ENCODE results near the gene IQSEC3.
"Not testable (repeated sequence)": the region's sequence is repeated elsewhere in the genome, so short reads cannot be mapped to it uniquely, and the experiment has no call there.

Gene IQSEC3

GRCh38 chr12:184811-185575 lies 118.4 kb downstream of the IQSEC3 start:
- Histone ChIP-seq H3K4me1 (ENCODE audit: control insufficient read depth in 1 of 2, insufficient read depth in 2 of 2, low read length in 2 of 2) (peaks cover 4 to 20% of the 10 kb centered on the region in 2 donors), H3K36me3 (ENCODE audit: control insufficient read depth in 1 of 2, insufficient read depth in 2 of 2, low read length in 2 of 2) (no peaks in the 10 kb centered on the region), H3K9me3 (ENCODE audit: control insufficient read depth in 1 of 2, low read length in 2 of 2) (no peaks in the 10 kb centered on the region), H3K9ac (ENCODE audit: low read depth in 1 of 2, low read length in 2 of 2) (no peak overlapping the region), H3K27me3 (ENCODE audit: control insufficient read depth in 1 of 2, insufficient read depth in 2 of 2, low read length in 2 of 2) (no peaks in the 10 kb centered on the region), H3K4me3 (ENCODE audit: low read depth in 1 of 2, low read length in 2 of 2) (no peak overlapping the region), H3K27ac (ENCODE audit: low read depth, low read length) (no peak overlapping the region)

DNA sequence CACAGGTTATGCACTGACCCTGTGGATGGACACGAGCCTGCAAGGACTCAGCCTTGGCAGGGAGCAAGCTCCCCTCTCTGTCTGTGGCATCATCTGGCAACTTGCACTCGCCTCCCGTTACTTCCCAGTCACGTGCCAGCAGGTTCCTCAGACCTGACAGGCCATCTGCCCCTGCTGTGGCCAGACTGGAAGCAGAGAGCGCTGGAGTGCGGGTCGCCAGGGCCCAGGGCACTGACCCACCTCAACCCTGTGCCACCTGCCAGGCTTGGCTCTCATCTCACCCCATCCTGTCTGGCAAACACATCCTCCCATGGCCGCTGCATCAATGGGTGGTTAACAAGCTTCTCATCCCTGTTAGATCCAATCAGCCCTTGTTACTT lies 119.0 kb downstream of the IQSEC3 start:
- Histone ChIP-seq H3K27ac (ENCODE audit: low read depth, low read length) (no peak overlapping the region), H3K9ac (ENCODE audit: low read depth in 1 of 2, low read length in 2 of 2) (no peak overlapping the region), H3K36me3 (ENCODE audit: control insufficient read depth in 1 of 2, insufficient read depth in 2 of 2, low read length in 2 of 2) (no peaks in the 10 kb centered on the region), H3K4me3 (ENCODE audit: low read depth in 1 of 2, low read length in 2 of 2) (no peak overlapping the region), H3K27me3 (ENCODE audit: control insufficient read depth in 1 of 2, insufficient read depth in 2 of 2, low read length in 2 of 2) (no peaks in the 10 kb centered on the region), H3K4me1 (ENCODE audit: control insufficient read depth in 1 of 2, insufficient read depth in 2 of 2, low read length in 2 of 2) (peaks cover 3 to 14% of the 10 kb centered on the region in 2 donors), H3K9me3 (ENCODE audit: control insufficient read depth in 1 of 2, low read length in 2 of 2) (no peaks in the 10 kb centered on the region)

DNA sequence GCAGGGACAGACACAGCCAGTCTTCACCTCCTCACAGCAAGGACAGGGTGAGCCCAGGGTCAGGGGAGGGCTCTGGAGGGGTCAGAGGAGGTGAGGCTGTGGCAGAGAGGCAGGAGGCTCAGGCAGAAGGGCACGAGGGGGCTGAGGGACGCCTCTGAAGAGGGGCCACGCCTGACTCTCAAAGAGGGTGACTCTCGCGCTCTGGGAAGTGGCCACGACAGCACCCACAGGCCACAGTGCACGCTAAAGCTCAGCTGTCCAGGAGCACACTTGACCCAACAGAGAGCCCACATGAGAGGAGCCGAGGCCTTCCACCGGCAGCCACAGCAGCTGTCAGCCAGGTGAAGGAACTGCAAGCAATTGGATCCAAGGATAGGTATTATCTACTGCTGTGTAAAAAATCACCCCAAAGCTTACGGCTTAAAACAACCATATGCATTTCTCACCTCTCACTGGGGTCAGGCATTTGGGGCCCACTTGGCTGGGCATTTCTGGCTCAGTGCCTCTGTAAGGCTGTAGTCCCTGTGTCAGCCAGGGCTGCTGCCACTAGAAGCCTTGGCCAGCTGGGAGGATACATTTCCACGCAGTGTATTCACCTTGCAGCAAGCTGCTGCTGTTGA lies 119.5 kb downstream of the IQSEC3 start:
- H3K27ac ChIP-seq (ENCODE audit: low read depth, low read length), result no peak overlapping the region
- no peak overlapping the region for H3K4me3 ChIP-seq (ENCODE audit: low read depth in 1 of 2, low read length in 2 of 2)
- H3K27me3 ChIP-seq (ENCODE audit: control insufficient read depth in 1 of 2, insufficient read depth in 2 of 2, low read length in 2 of 2), result peaks cover 0 to 2% of the 10 kb centered on the region in 2 donors
- H3K36me3 ChIP-seq (ENCODE audit: control insufficient read depth in 1 of 2, insufficient read depth in 2 of 2, low read length in 2 of 2), result no peaks in the 10 kb centered on the region
- no peak overlapping the region for H3K9ac ChIP-seq (ENCODE audit: low read depth in 1 of 2, low read length in 2 of 2)
- no peaks in the 10 kb centered on the region for H3K9me3 ChIP-seq (ENCODE audit: control insufficient read depth in 1 of 2, low read length in 2 of 2)
- peaks cover 3 to 10% of the 10 kb centered on the region in 2 donors for H3K4me1 ChIP-seq (ENCODE audit: control insufficient read depth in 1 of 2, insufficient read depth in 2 of 2, low read length in 2 of 2)

GRCh38 chr12:187986-188909 lies 121.7 kb downstream of the IQSEC3 start:
- H3K9me3 ChIP-seq (ENCODE audit: control insufficient read depth in 1 of 2, low read length in 2 of 2); H3K27me3 ChIP-seq (ENCODE audit: control insufficient read depth in 1 of 2, insufficient read depth in 2 of 2, low read length in 2 of 2); H3K27ac ChIP-seq (ENCODE audit: low read depth, low read length); H3K36me3 ChIP-seq (ENCODE audit: control insufficient read depth in 1 of 2, insufficient read depth in 2 of 2, low read length in 2 of 2): not testable (repeated sequence)
- H3K9ac ChIP-seq (ENCODE audit: low read depth in 1 of 2, low read length in 2 of 2), result peak overlapping the region; percentile 32 to 49
- H3K4me1 ChIP-seq (ENCODE audit: control insufficient read depth in 1 of 2, insufficient read depth in 2 of 2, low read length in 2 of 2), result peaks cover 3 to 10% of the 10 kb centered on the region in 2 donors
- H3K4me3 ChIP-seq (ENCODE audit: low read depth in 1 of 2, low read length in 2 of 2), result peak overlapping the region; percentile 66 to 70

GRCh38 chr12:188910-189621 lies 122.5 kb downstream of the IQSEC3 start:
- H3K27me3 ChIP-seq (ENCODE audit: control insufficient read depth in 1 of 2, insufficient read depth in 2 of 2, low read length in 2 of 2), result peaks cover 8 to 11% of the 10 kb centered on the region in 2 donors
- H3K9ac ChIP-seq (ENCODE audit: low read depth in 1 of 2, low read length in 2 of 2), result peak overlapping the region; percentile 32 to 49
- H3K36me3 ChIP-seq (ENCODE audit: control insufficient read depth in 1 of 2, insufficient read depth in 2 of 2, low read length in 2 of 2), result no peaks in the 10 kb centered on the region
- H3K9me3 ChIP-seq (ENCODE audit: control insufficient read depth in 1 of 2, low read length in 2 of 2), result no peaks in the 10 kb centered on the region
- peaks cover 3 to 10% of the 10 kb centered on the region in 2 donors for H3K4me1 ChIP-seq (ENCODE audit: control insufficient read depth in 1 of 2, insufficient read depth in 2 of 2, low read length in 2 of 2)
- H3K27ac ChIP-seq (ENCODE audit: low read depth, low read length), result no peak overlapping the region
- peak overlapping the region; percentile 66 to 70 for H3K4me3 ChIP-seq (ENCODE audit: low read depth in 1 of 2, low read length in 2 of 2)

GRCh38 chr12:189622-189962 lies 123.0 kb downstream of the IQSEC3 start:
- Histone ChIP-seq H3K9me3 (ENCODE audit: control insufficient read depth in 1 of 2, low read length in 2 of 2) (no peaks in the 10 kb centered on the region), H3K4me1 (ENCODE audit: control insufficient read depth in 1 of 2, insufficient read depth in 2 of 2, low read length in 2 of 2) (peaks cover 3 to 10% of the 10 kb centered on the region in 2 donors), H3K27ac (ENCODE audit: low read depth, low read length) (no peak overlapping the region), H3K4me3 (ENCODE audit: low read depth in 1 of 2, low read length in 2 of 2) (peak overlapping the region in 1 of 2 donors; percentile 7), H3K27me3 (ENCODE audit: control insufficient read depth in 1 of 2, insufficient read depth in 2 of 2, low read length in 2 of 2) (peaks cover 8 to 11% of the 10 kb centered on the region in 2 donors), H3K36me3 (ENCODE audit: control insufficient read depth in 1 of 2, insufficient read depth in 2 of 2, low read length in 2 of 2) (no peaks in the 10 kb centered on the region), H3K9ac (ENCODE audit: low read depth in 1 of 2, low read length in 2 of 2) (peak overlapping the region in 1 of 2 donors; percentile 49)

- Histone ChIP-seq H3K27me3 (ENCODE audit: control insufficient read depth in 1 of 2, insufficient read depth in 2 of 2, low read length in 2 of 2) (peaks cover 8 to 13% of the 10 kb centered on the region in 2 donors), H3K9ac (ENCODE audit: low read depth in 1 of 2, low read length in 2 of 2) (no peak overlapping the region), H3K9me3 (ENCODE audit: control insufficient read depth in 1 of 2, low read length in 2 of 2) (no peaks in the 10 kb centered on the region), H3K27ac (ENCODE audit: low read depth, low read length) (no peak overlapping the region), H3K36me3 (ENCODE audit: control insufficient read depth in 1 of 2, insufficient read depth in 2 of 2, low read length in 2 of 2) (no peaks in the 10 kb centered on the region), H3K4me1 (ENCODE audit: control insufficient read depth in 1 of 2, insufficient read depth in 2 of 2, low read length in 2 of 2) (peaks cover 3 to 10% of the 10 kb centered on the region in 2 donors), H3K4me3 (ENCODE audit: low read depth in 1 of 2, low read length in 2 of 2) (no peak overlapping the region)
Measured at GRCh38 chr12:190881-191280, 124.3 kb downstream of the IQSEC3 start.

DNA sequence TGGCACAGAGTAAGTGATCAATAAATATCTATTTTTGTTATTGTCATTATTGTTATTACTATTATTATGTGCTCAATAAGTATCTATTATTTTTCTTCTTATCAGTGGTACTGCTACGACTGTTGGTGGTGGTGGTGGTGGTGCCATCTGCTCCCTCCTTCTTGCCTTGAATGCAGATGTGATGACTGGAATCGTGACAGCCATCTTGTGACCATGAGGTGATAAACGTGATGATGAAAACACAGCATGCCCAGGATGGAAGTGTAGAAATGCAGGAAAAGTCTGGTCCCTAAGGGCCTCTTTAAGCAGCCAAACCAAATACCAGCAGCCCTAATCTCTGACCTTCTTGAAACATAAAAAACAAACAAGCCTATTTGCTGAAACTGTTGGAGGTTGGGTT lies 125.0 kb downstream of the IQSEC3 start:
- Histone ChIP-seq H3K27ac (ENCODE audit: low read depth, low read length) (no peak overlapping the region), H3K27me3 (ENCODE audit: control insufficient read depth in 1 of 2, insufficient read depth in 2 of 2, low read length in 2 of 2) (peaks cover 8 to 13% of the 10 kb centered on the region in 2 donors), H3K4me3 (ENCODE audit: low read depth in 1 of 2, low read length in 2 of 2) (no peak overlapping the region)

GRCh38 chr12:193261-193660 lies 126.7 kb downstream of the IQSEC3 start:
- no peaks in the 10 kb centered on the region for H3K9me3 ChIP-seq (ENCODE audit: control insufficient read depth in 1 of 2, low read length in 2 of 2)
- H3K27ac ChIP-seq (ENCODE audit: low read depth, low read length), result no peak overlapping the region
- H3K4me3 ChIP-seq (ENCODE audit: low read depth in 1 of 2, low read length in 2 of 2), result no peak overlapping the region
- H3K4me1 ChIP-seq (ENCODE audit: control insufficient read depth in 1 of 2, insufficient read depth in 2 of 2, low read length in 2 of 2), result peaks cover 3 to 10% of the 10 kb centered on the region in 2 donors
- H3K36me3 ChIP-seq (ENCODE audit: control insufficient read depth in 1 of 2, insufficient read depth in 2 of 2, low read length in 2 of 2), result no peaks in the 10 kb centered on the region
- H3K9ac ChIP-seq (ENCODE audit: low read depth in 1 of 2, low read length in 2 of 2), result no peak overlapping the region
- H3K27me3 ChIP-seq (ENCODE audit: control insufficient read depth in 1 of 2, insufficient read depth in 2 of 2, low read length in 2 of 2), result peaks cover 8 to 13% of the 10 kb centered on the region in 2 donors

More for the DNA sequence above, 125.0 kb downstream of the IQSEC3 start:
- peaks cover 3 to 10% of the 10 kb centered on the region in 2 donors for H3K4me1 ChIP-seq (ENCODE audit: control insufficient read depth in 1 of 2, insufficient read depth in 2 of 2, low read length in 2 of 2)
- no peaks in the 10 kb centered on the region for H3K36me3 ChIP-seq (ENCODE audit: control insufficient read depth in 1 of 2, insufficient read depth in 2 of 2, low read length in 2 of 2)
- H3K9ac ChIP-seq (ENCODE audit: low read depth in 1 of 2, low read length in 2 of 2), result no peak overlapping the region
- H3K9me3 ChIP-seq (ENCODE audit: control insufficient read depth in 1 of 2, low read length in 2 of 2), result no peaks in the 10 kb centered on the region
